Astrocyte (in vitro differentiated cells and primary cell): Measurements from ENCODE around the gene NR1H2.

ENCODE experiments used
- CTCF ChIP-seq: IDR thresholded peaks from 2 replicates; pipeline ENCODE4 v1.5.1; 2011; ENCODE audit warnings: low read depth, mild to moderate bottlenecking, inconsistent platforms, low read length, moderate library complexity; ENCODE audit not compliant: insufficient read depth
- EZH2 ChIP-seq: IDR thresholded peaks from 2 replicates; pipeline ENCODE4 v1.6.1; 2012; ENCODE audit warnings: mild to moderate bottlenecking, low read length, inconsistent platforms; ENCODE audit not compliant: insufficient read depth

- TF ChIP-seq CTCF (no peak), EZH2 (no peak)
Observed at GRCh38 chr19:50416034-50416977, 40.0 kb downstream of the NR1H2 start.
